Endothelial cell of umbilical vein (primary cell): ENCODE data around the gene APOL2.

Source experiments
- POLR2A ChIP-seq: IDR thresholded peaks from 2 replicates; pipeline ENCODE4 v1.6.1; 2012; ENCODE audit warnings: low read depth, mild to moderate bottlenecking, control low read depth, low read length
- TF ChIP-seq, protein P1 (sequence below), 2 donors: IDR thresholded peaks; 1 replicate in 1 of 2; 2 replicates in 1 of 2; pipeline ENCODE4 v1.5.1; 2011; ENCODE audit warnings: low read length in 2 of 2, mild to moderate bottlenecking in 2 of 2, moderate library complexity in 2 of 2, control low read depth in 1 of 2, inconsistent platforms in 1 of 2, low read depth in 1 of 2; ENCODE audit not compliant: insufficient read depth in 1 of 2; ENCODE audit errors: extremely low read depth in 1 of 2

DNA sequence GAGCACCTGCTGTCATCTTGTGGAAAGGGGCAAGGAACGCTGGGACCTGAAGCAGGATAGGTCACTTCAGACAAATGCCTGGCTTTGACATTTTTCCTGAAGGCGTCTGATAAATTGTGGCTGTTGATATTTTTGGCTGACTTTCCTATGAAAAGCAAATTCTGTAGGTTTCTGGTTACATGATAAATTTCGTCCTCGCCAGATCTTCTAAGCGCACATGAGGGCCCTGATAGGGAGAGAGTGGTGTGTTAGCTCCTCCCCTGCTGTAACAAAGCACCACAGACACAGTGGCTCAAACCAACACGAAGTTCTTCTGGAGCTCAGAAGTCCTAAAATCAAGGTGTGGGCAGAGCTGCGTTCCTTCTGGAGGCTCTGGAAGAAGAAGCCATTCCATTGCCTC is 57.3 kb downstream of the APOL2 start:
- no peak for TF ChIP-seq POLR2A
- TF ChIP-seq, protein P1, sequence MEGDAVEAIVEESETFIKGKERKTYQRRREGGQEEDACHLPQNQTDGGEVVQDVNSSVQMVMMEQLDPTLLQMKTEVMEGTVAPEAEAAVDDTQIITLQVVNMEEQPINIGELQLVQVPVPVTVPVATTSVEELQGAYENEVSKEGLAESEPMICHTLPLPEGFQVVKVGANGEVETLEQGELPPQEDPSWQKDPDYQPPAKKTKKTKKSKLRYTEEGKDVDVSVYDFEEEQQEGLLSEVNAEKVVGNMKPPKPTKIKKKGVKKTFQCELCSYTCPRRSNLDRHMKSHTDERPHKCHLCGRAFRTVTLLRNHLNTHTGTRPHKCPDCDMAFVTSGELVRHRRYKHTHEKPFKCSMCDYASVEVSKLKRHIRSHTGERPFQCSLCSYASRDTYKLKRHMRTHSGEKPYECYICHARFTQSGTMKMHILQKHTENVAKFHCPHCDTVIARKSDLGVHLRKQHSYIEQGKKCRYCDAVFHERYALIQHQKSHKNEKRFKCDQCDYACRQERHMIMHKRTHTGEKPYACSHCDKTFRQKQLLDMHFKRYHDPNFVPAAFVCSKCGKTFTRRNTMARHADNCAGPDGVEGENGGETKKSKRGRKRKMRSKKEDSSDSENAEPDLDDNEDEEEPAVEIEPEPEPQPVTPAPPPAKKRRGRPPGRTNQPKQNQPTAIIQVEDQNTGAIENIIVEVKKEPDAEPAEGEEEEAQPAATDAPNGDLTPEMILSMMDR (IDR thresholded peaks at IDR 0.05; ENCODE audit: extremely low read depth in 1 of 2, insufficient read depth in 1 of 2, low read depth in 1 of 2, low read length in 2 of 2): no peak
